Neural progenitor cell (in vitro differentiated cells): Measurements from ENCODE around the gene CBFB.

Source experiments
- CTCF ChIP-seq: fragments of 200-600 bp; sonication (generic); IDR thresholded peaks from 2 replicates; pipeline ENCODE4 v1.5.1; 2017; ENCODE audit warnings: antibody characterized with exemption, mild to moderate bottlenecking
- EZH2 ChIP-seq: fragments of 200-600 bp; sonication (generic); IDR thresholded peaks from 2 replicates; pipeline ENCODE4 v1.6.1; 2017; ENCODE audit warnings: antibody characterized with exemption, mild to moderate bottlenecking, moderate library complexity

- TF ChIP-seq CTCF (no peak), EZH2 (no peak)
Observed at GRCh38 chr16:67146523-67147357, 117.8 kb downstream of the CBFB start.
